ENCODE data around the gene PDCL2. TPM values are rescaled to one million over a fixed set of nuclear protein-coding genes. Genes with fewer than 3 reads are reported as not detected.

The PDCL2 gene
- polyA plus RNA-seq, 3 donors, result not detected

DNA sequence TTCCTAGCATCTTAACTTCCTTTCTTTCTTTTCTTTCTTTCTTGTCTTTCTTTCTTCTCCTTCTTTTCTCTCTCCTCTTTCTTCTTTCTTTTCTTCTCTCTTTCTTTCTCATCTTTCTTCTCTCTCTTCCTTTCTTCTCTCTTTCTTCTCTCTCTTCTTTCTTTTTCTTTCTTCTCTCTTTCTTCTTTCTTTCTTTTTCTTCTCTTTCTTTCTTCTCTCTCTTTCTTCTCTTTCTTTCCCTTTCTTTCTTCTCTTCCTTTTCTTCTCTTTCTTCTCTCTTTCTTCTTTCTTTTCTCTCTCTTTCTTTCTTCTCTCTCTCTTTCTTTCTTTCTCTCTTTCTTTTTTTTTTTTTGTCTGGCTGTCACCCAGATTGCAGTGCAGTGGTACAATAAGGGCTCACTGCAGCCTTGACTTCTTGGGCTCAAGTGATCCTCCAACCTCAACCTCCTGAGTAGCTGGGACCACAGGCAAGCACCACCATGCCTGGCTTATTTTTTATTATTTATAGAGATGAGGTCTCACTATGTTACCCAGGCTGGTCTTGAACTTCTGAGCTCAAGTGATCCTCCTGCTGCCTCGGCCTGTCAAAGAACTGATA, 26.6 kb upstream of the PDCL2 start:
- Histone ChIP-seq H3K9me3 (replicated peaks in 1 of 2; ENCODE audit: control insufficient read depth in 1 of 2, insufficient read depth in 1 of 2, low read length in 2 of 2) (no peaks in the 10 kb centered on the region), H3K4me2 (replicated peaks; ENCODE audit: extremely low read depth, low read length, poor library complexity, severe bottlenecking) (no peak overlapping the region), H3K36me3 (replicated peaks in 1 of 2; ENCODE audit: control insufficient read depth in 1 of 2, insufficient read depth in 2 of 2, low read length in 2 of 2) (no peaks in the 10 kb centered on the region), H3K4me3 (replicated peaks in 1 of 3; ENCODE audit: low read depth in 2 of 3, low read length in 3 of 3) (no peak overlapping the region), H3K79me2 (ENCODE audit: insufficient read depth, low read length) (no peaks in the 10 kb centered on the region), H3K27me3 (ENCODE audit: control insufficient read depth in 2 of 2, insufficient read depth in 2 of 2, low read length in 2 of 2) (no peaks in the 10 kb centered on the region), H4K20me1 (ENCODE audit: insufficient read depth, low read length) (no peaks in the 10 kb centered on the region), H3K27ac (ENCODE audit: low read depth in 1 of 2, low read length in 2 of 2) (no peak overlapping the region), H3K4me1 (ENCODE audit: control insufficient read depth in 1 of 2, insufficient read depth in 2 of 2, low read length in 2 of 2) (no peaks in the 10 kb centered on the region), H3K9ac (ENCODE audit: insufficient read depth, low read length, poor library complexity, severe bottlenecking) (no peak overlapping the region), H2AFZ (ENCODE audit: insufficient read depth, low read depth, low read length, poor library complexity, severe bottlenecking) (no peak overlapping the region)
- WGBS (ENCODE audit: insufficient coverage), result 80% methylated on average over 1 of the region's 1 CpG
- Mint-ChIP-seq H3K4me3 (no peak overlapping the region), H3K27ac (no peak overlapping the region), H3K4me1 (no peaks in the 10 kb centered on the region), H3K36me3 (no peaks in the 10 kb centered on the region), H3K27me3 (ENCODE audit: low read depth in 3 of 3) (peaks cover 3 to 7% (median 4%) of the 10 kb centered on the region in 3 donors), H3K9me3 (peaks cover 0 to 9% (median 4%) of the 10 kb centered on the region in 7 donors)
- no peak for DNase-seq
- intact Hi-C loops (cut with micrococcal nuclease), result no loop called here
- TF ChIP-seq, protein P1, sequence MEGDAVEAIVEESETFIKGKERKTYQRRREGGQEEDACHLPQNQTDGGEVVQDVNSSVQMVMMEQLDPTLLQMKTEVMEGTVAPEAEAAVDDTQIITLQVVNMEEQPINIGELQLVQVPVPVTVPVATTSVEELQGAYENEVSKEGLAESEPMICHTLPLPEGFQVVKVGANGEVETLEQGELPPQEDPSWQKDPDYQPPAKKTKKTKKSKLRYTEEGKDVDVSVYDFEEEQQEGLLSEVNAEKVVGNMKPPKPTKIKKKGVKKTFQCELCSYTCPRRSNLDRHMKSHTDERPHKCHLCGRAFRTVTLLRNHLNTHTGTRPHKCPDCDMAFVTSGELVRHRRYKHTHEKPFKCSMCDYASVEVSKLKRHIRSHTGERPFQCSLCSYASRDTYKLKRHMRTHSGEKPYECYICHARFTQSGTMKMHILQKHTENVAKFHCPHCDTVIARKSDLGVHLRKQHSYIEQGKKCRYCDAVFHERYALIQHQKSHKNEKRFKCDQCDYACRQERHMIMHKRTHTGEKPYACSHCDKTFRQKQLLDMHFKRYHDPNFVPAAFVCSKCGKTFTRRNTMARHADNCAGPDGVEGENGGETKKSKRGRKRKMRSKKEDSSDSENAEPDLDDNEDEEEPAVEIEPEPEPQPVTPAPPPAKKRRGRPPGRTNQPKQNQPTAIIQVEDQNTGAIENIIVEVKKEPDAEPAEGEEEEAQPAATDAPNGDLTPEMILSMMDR (IDR thresholded peaks at IDR 0.05), result peak; percentile 5

DNA sequence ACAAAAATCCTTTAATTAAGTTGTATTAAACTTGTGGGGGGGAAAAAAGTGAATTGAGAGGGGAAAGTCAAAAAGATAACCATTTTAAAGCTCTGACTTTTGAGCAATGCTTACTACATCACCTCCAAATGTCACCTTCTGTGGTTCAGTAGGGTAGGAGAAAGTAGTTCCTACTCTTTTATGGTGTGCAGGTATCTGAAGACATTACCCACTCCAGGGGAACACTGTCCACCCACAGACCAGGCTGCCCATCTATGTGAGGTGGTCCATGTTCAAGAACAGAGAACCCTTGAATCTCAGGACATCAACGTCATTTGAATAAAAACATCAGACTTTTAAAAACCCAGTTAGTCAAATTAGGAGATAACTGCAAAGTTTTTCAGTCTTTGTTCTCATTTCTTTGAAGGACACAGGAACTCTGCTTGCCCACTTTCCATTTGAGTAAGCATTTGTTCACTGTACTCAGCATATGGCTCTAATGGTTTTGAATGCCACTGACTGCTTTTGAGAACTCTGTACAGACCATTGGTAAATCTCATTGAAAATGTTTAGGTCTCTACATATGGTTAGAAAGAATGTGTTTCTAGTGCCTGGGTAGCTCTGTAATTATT, 25.6 kb upstream of the PDCL2 start:
- peaks cover 0 to 9% (median 4%) of the 10 kb centered on the region in 7 donors for H3K9me3 Mint-ChIP-seq
- TF ChIP-seq, protein P1 (IDR thresholded peaks at IDR 0.05), result no peak
- H3K4me1 Mint-ChIP-seq, result no peaks in the 10 kb centered on the region
- Histone ChIP-seq H3K36me3 (replicated peaks in 1 of 2; ENCODE audit: control insufficient read depth in 1 of 2, insufficient read depth in 2 of 2, low read length in 2 of 2) (no peaks in the 10 kb centered on the region), H3K27ac (ENCODE audit: low read depth in 1 of 2, low read length in 2 of 2) (no peak overlapping the region), H3K4me1 (ENCODE audit: control insufficient read depth in 1 of 2, insufficient read depth in 2 of 2, low read length in 2 of 2) (no peaks in the 10 kb centered on the region), H3K9ac (ENCODE audit: insufficient read depth, low read length, poor library complexity, severe bottlenecking) (no peak overlapping the region), H2AFZ (ENCODE audit: insufficient read depth, low read depth, low read length, poor library complexity, severe bottlenecking) (no peak overlapping the region), H3K4me3 (replicated peaks in 1 of 3; ENCODE audit: low read depth in 2 of 3, low read length in 3 of 3) (no peak overlapping the region), H3K4me2 (replicated peaks; ENCODE audit: extremely low read depth, low read length, poor library complexity, severe bottlenecking) (no peak overlapping the region), H3K9me3 (replicated peaks in 1 of 2; ENCODE audit: control insufficient read depth in 1 of 2, insufficient read depth in 1 of 2, low read length in 2 of 2) (no peaks in the 10 kb centered on the region), H3K27me3 (ENCODE audit: control insufficient read depth in 2 of 2, insufficient read depth in 2 of 2, low read length in 2 of 2) (no peaks in the 10 kb centered on the region), H3K79me2 (ENCODE audit: insufficient read depth, low read length) (no peaks in the 10 kb centered on the region), H4K20me1 (ENCODE audit: insufficient read depth, low read length) (no peaks in the 10 kb centered on the region)
- 100% methylated on average over 1 of the region's 1 CpG for WGBS (ENCODE audit: insufficient coverage)
- DNase-seq, result no peak
- peaks cover 3 to 7% (median 5%) of the 10 kb centered on the region in 3 donors for H3K27me3 Mint-ChIP-seq (ENCODE audit: low read depth in 3 of 3)
- no peaks in the 10 kb centered on the region for H3K36me3 Mint-ChIP-seq
- no peak overlapping the region for H3K4me3 Mint-ChIP-seq
- no peak overlapping the region for H3K27ac Mint-ChIP-seq
- intact Hi-C loops (cut with micrococcal nuclease), result no loop called here

All from CD14-positive monocyte (primary cell).